ENCODE measurements around the gene CHRM2.

DNA sequence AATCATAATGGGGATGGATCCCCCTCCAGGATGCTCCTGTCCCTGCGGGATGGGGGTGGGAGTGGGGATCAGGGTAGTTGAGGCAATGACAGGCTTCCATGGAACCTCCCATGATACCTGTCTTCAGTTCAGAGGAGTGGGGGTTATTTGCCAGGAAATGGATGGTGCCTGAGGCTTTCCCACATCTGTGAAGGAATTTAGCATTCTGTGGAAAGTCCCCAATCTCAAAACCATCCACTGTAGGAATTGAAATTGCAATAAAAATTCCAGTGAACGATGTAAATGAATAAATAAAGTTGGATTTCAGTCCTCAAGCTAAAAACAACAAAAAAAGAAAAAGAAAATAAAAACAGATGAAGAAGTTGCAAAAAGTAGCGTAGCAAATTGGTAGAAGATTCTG lies 81.9 kb downstream of the CHRM2 start:
- no peak for TF ChIP-seq POLR2AphosphoS5 (IDR thresholded peaks at IDR 0.05; ENCODE audit: borderline replicate concordance, low read depth, low read length)
- no peak for TF ChIP-seq EZH2 (IDR thresholded peaks at IDR 0.05)
- TF ChIP-seq FOXP2 (optimal IDR thresholded peaks at IDR 0.05; ENCODE audit: control extremely low read depth, extremely low read length, insufficient read depth): no peak
